Putamen (tissue), 1 donor: ENCODE data around the gene PSD2.

Experiments used
- DNase-seq: peaks from one replicate; pipeline ENCODE4 v3.0.0-alpha.2; 2016; ENCODE audit warnings: low spot score

PSD2 gene

GRCh38 chr5:139763280-139763929, 32.2 kb upstream of the PSD2 start:
- no peak for DNase-seq

- DNase-seq, result peak; percentile 81
Measured at GRCh38 chr5:139763930-139764791, 31.4 kb upstream of the PSD2 start.

GRCh38 chr5:139764886-139765408, 30.7 kb upstream of the PSD2 start:
- DNase-seq, result no peak

GRCh38 chr5:139765409-139766217, 30.0 kb upstream of the PSD2 start:
- peak; percentile 80 for DNase-seq

- no peak for DNase-seq
Measured at GRCh38 chr5:139767960-139768359, 27.6 kb upstream of the PSD2 start.

GRCh38 chr5:139768807-139769465, 26.7 kb upstream of the PSD2 start:
- DNase-seq, result no peak

- no peak for DNase-seq
Measured at GRCh38 chr5:139769477-139769876, 26.1 kb upstream of the PSD2 start.

GRCh38 chr5:139770722-139771121, 24.9 kb upstream of the PSD2 start:
- DNase-seq, result no peak

GRCh38 chr5:139772089-139772791, 23.4 kb upstream of the PSD2 start:
- no peak for DNase-seq

GRCh38 chr5:139772927-139773690, 22.5 kb upstream of the PSD2 start:
- no peak for DNase-seq

- no peak for DNase-seq
Measured at GRCh38 chr5:139774980-139775661, 20.5 kb upstream of the PSD2 start.

GRCh38 chr5:139775872-139776271, 19.7 kb upstream of the PSD2 start:
- no peak for DNase-seq

GRCh38 chr5:139776861-139777260, 18.7 kb upstream of the PSD2 start:
- no peak for DNase-seq

GRCh38 chr5:139783436-139783965, 12.1 kb upstream of the PSD2 start:
- no peak for DNase-seq

- no peak for DNase-seq
Measured at GRCh38 chr5:139784488-139784887, 11.1 kb upstream of the PSD2 start.

- DNase-seq, result no peak
Measured at GRCh38 chr5:139787257-139787567, 8.4 kb upstream of the PSD2 start.

GRCh38 chr5:139787568-139788293, 7.9 kb upstream of the PSD2 start:
- peak; percentile 90 for DNase-seq

GRCh38 chr5:139788294-139788910, 7.2 kb upstream of the PSD2 start:
- DNase-seq, result peak; percentile 95
